ENCODE data around the gene DIAPH3.
A peak's percentile ranks its signal among the peaks of the same experiment; 100 is the strongest.

DIAPH3 gene

DNA sequence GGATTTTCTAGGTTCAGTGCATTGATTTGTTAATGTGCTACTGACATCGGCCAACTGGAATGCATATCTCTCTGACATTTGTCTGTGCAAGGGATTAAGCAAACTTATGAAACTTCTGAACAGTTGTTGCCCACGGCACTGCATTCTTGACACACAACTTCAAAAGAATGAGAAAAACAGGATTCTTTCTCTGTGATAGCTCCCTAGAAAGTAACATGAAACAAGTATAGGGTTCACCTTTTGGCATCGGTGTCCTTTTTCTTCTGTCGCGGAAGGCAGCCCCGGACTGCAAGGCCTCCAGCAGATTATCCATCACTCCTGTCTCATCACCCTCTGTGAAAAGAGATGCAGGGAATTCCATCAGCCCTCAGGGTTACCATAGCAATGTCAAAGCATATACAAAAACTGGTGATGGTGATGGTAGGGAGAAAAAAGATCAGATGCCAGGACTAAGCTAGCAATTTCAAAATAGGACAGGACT, 389.2 kb downstream of the DIAPH3 start:
- no peaks in the 10 kb centered on the region for H3K4me1 ChIP-seq (ENCODE audit: control insufficient read depth, insufficient read depth, low read length)
- WGBS (ENCODE audit: insufficient coverage, insufficient read length) = no CpG with 5 or more reads among the region's 6 CpGs
- no peaks in the 10 kb centered on the region for H3K36me3 ChIP-seq (ENCODE audit: control insufficient read depth, insufficient read depth, low read length)
- peaks cover under 1% of the 10 kb centered on the region; the same call in 1 of the 2 replicates for H3K27me3 ChIP-seq (ENCODE audit: control insufficient read depth, insufficient read depth, low read length)
- no peak for DNase-seq (ENCODE audit: low read depth, low spot score)
- no peak overlapping the region for H3K4me3 ChIP-seq (ENCODE audit: low read length)
- H3K9me3 ChIP-seq (ENCODE audit: control insufficient read depth, insufficient read depth, low read length) = no peaks in the 10 kb centered on the region
- H3K27ac ChIP-seq (ENCODE audit: low read length) = no peak overlapping the region

DNA sequence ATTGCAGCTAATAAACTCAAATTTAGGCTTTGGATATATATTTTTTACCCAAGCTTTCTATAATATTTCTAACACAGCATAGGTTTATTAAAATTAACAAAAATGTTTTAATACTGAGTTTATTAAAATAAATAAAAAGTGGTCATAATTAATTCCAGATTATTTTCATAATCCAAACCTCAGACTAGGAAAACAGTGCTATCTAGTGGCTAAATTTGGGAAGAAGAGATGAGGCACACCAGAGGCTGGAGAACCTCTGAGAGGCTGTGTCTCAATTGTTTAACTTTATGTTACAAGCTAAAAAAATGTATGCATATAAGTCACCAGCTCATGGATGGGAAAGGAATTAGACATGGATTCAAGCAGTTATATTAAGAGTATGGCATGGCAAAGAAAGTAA, 392.5 kb downstream of the DIAPH3 start:
- Histone ChIP-seq H3K27ac (ENCODE audit: low read length) (no peak overlapping the region), H3K36me3 (ENCODE audit: control insufficient read depth, insufficient read depth, low read length) (no peaks in the 10 kb centered on the region), H3K27me3 (ENCODE audit: control insufficient read depth, insufficient read depth, low read length) (peaks cover 1% of the 10 kb centered on the region; the same call in 1 of the 2 replicates), H3K4me3 (ENCODE audit: low read length) (no peak overlapping the region), H3K4me1 (ENCODE audit: control insufficient read depth, insufficient read depth, low read length) (no peaks in the 10 kb centered on the region), H3K9me3 (ENCODE audit: control insufficient read depth, insufficient read depth, low read length) (no peaks in the 10 kb centered on the region)
- no peak for DNase-seq (ENCODE audit: low read depth, low spot score)

DNA sequence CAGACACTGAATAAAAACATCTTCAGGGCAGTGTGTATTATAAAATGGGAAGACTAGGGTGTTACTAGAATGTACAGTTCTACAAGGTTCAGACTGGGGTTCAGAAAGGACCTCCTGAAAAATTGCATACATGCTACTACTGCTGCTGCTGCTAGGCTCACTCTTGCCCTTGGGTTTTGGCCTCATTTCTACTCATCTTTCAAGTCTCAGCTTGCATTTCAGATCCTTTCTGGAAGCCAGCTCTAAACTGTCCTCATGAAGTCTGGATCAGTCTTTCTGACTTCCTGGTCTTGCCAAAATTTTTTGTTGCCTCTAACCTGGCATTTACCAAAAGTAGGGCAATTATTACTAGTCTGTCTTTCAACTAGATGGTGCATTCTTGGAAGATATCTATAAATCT, 393.3 kb downstream of the DIAPH3 start:
- no peak overlapping the region for H3K4me3 ChIP-seq (ENCODE audit: low read length)
- H3K36me3 ChIP-seq (ENCODE audit: control insufficient read depth, insufficient read depth, low read length) = no peaks in the 10 kb centered on the region
- H3K27ac ChIP-seq (ENCODE audit: low read length) = no peak overlapping the region
- no peak for DNase-seq (ENCODE audit: low read depth, low spot score)
- peaks cover 1% of the 10 kb centered on the region; the same call in 1 of the 2 replicates for H3K27me3 ChIP-seq (ENCODE audit: control insufficient read depth, insufficient read depth, low read length)
- H3K4me1 ChIP-seq (ENCODE audit: control insufficient read depth, insufficient read depth, low read length) = no peaks in the 10 kb centered on the region
- H3K9me3 ChIP-seq (ENCODE audit: control insufficient read depth, insufficient read depth, low read length) = no peaks in the 10 kb centered on the region

- DNase-seq (ENCODE audit: low read depth, low spot score) = no peak
- Histone ChIP-seq H3K9me3 (ENCODE audit: control insufficient read depth, insufficient read depth, low read length) (no peaks in the 10 kb centered on the region), H3K4me1 (ENCODE audit: control insufficient read depth, insufficient read depth, low read length) (no peaks in the 10 kb centered on the region), H3K4me3 (ENCODE audit: low read length) (no peak overlapping the region), H3K36me3 (ENCODE audit: control insufficient read depth, insufficient read depth, low read length) (no peaks in the 10 kb centered on the region), H3K27me3 (ENCODE audit: control insufficient read depth, insufficient read depth, low read length) (peaks cover 1% of the 10 kb centered on the region; the same call in 1 of the 2 replicates), H3K27ac (ENCODE audit: low read length) (no peak overlapping the region)
- no CpG with 5 or more reads among the region's 1 CpG for WGBS (ENCODE audit: insufficient coverage, insufficient read length)
Observed at GRCh38 chr13:59766236-59766635, 397.5 kb downstream of the DIAPH3 start.

DNA sequence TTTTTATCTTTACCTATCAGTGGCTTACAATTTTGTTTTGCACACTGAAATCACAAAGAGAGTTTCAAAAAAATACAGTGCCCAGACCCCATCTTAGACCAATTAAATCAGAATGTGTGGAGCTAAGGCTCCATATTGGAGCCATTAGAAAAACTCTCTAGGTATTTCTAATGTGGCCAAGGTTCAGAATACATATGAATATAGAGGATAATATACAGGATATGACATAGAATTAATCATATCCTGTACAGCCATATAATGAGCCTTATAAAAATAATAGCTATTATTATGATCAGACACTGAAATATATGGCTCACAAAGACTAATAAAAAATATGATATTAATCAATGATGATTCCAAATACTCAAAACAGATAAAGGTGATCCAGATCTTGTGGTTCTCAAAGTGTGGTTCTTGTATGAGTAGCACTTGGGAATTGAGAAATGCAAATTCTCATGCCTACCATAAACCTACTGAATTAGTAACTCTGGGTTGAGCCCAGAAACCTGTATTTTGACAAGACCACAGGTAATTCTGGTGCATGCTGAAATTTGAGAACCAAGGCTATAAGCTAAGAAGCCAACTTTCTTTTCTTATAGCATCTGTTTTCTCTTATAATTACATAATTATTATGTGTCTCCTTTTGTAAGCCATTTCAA, 408.0 kb downstream of the DIAPH3 start:
- DNase-seq (ENCODE audit: low read depth, low spot score) = no peak

DNA sequence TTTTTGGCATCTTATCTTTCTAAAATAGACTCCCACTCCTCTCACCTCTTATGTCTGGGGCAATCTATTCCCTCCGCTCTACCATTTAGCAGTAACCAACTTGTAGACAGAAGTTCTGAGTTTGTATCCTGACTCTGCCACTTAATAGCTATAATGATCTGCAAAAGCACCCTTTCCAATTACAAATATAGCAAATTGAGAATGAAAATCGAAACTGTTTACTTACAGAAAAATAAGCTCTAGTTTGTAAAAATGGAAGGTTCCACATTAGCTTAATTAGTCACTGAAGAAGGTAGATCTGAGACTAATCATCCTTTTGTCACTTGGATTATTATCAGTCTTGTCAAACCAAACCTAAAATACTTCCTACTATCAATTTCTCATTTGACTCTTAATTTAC, 409.3 kb downstream of the DIAPH3 start:
- no peaks in the 10 kb centered on the region for H3K4me1 ChIP-seq (ENCODE audit: control insufficient read depth, insufficient read depth, low read length)
- no CpG with 5 or more reads among the region's 2 CpGs for WGBS (ENCODE audit: insufficient coverage, insufficient read length)
- no peaks in the 10 kb centered on the region for H3K27me3 ChIP-seq (ENCODE audit: control insufficient read depth, insufficient read depth, low read length)

More for the DNA sequence above, 408.0 kb downstream of the DIAPH3 start:
- Histone ChIP-seq H3K27me3 (ENCODE audit: control insufficient read depth, insufficient read depth, low read length) (no peaks in the 10 kb centered on the region), H3K4me3 (ENCODE audit: low read length) (no peak overlapping the region), H3K4me1 (ENCODE audit: control insufficient read depth, insufficient read depth, low read length) (no peaks in the 10 kb centered on the region), H3K9me3 (ENCODE audit: control insufficient read depth, insufficient read depth, low read length) (no peaks in the 10 kb centered on the region), H3K27ac (ENCODE audit: low read length) (no peak overlapping the region), H3K36me3 (ENCODE audit: control insufficient read depth, insufficient read depth, low read length) (no peaks in the 10 kb centered on the region)

GRCh38 chr13:59750860-59751259, 412.9 kb downstream of the DIAPH3 start:
- WGBS (ENCODE audit: insufficient coverage, insufficient read length) = no CpG with 5 or more reads among the region's 7 CpGs
- H3K27me3 ChIP-seq (ENCODE audit: control insufficient read depth, insufficient read depth, low read length) = no peaks in the 10 kb centered on the region
- no peak overlapping the region for H3K27ac ChIP-seq (ENCODE audit: low read length)
- no peaks in the 10 kb centered on the region for H3K9me3 ChIP-seq (ENCODE audit: control insufficient read depth, insufficient read depth, low read length)
- H3K4me1 ChIP-seq (ENCODE audit: control insufficient read depth, insufficient read depth, low read length) = no peaks in the 10 kb centered on the region
- H3K36me3 ChIP-seq (ENCODE audit: control insufficient read depth, insufficient read depth, low read length) = no peaks in the 10 kb centered on the region
- H3K4me3 ChIP-seq (ENCODE audit: low read length) = no peak overlapping the region
- peak; percentile 77 for DNase-seq (ENCODE audit: low read depth, low spot score)

More for the DNA sequence above, 409.3 kb downstream of the DIAPH3 start:
- Histone ChIP-seq H3K36me3 (ENCODE audit: control insufficient read depth, insufficient read depth, low read length) (no peaks in the 10 kb centered on the region), H3K9me3 (ENCODE audit: control insufficient read depth, insufficient read depth, low read length) (no peaks in the 10 kb centered on the region), H3K4me3 (ENCODE audit: low read length) (no peak overlapping the region), H3K27ac (ENCODE audit: low read length) (no peak overlapping the region)
- DNase-seq (ENCODE audit: low read depth, low spot score) = no peak

- Histone ChIP-seq H3K9me3 (ENCODE audit: control insufficient read depth, insufficient read depth, low read length) (no peaks in the 10 kb centered on the region), H3K4me1 (ENCODE audit: control insufficient read depth, insufficient read depth, low read length) (peaks cover 4% of the 10 kb centered on the region; the same call in 1 of the 2 replicates), H3K27me3 (ENCODE audit: control insufficient read depth, insufficient read depth, low read length) (no peaks in the 10 kb centered on the region), H3K4me3 (ENCODE audit: low read length) (no peak overlapping the region), H3K27ac (ENCODE audit: low read length) (no peak overlapping the region), H3K36me3 (ENCODE audit: control insufficient read depth, insufficient read depth, low read length) (no peaks in the 10 kb centered on the region)
- DNase-seq (ENCODE audit: low read depth, low spot score) = no peak
- no CpG with 5 or more reads among the region's 5 CpGs for WGBS (ENCODE audit: insufficient coverage, insufficient read length)
Observed at GRCh38 chr13:59748046-59748445, 415.7 kb downstream of the DIAPH3 start.

GRCh38 chr13:59747529-59747928, 416.2 kb downstream of the DIAPH3 start:
- Histone ChIP-seq H3K36me3 (ENCODE audit: control insufficient read depth, insufficient read depth, low read length) (no peaks in the 10 kb centered on the region), H3K9me3 (ENCODE audit: control insufficient read depth, insufficient read depth, low read length) (no peaks in the 10 kb centered on the region), H3K4me3 (ENCODE audit: low read length) (no peak overlapping the region), H3K27ac (ENCODE audit: low read length) (no peak overlapping the region), H3K4me1 (ENCODE audit: control insufficient read depth, insufficient read depth, low read length) (peaks cover 4% of the 10 kb centered on the region; the same call in 1 of the 2 replicates), H3K27me3 (ENCODE audit: control insufficient read depth, insufficient read depth, low read length) (no peaks in the 10 kb centered on the region)
- no peak for DNase-seq (ENCODE audit: low read depth, low spot score)
- WGBS (ENCODE audit: insufficient coverage, insufficient read length) = no CpG with 5 or more reads among the region's 1 CpG

GRCh38 chr13:59746291-59746962, 417.3 kb downstream of the DIAPH3 start:
- H3K4me1 ChIP-seq (ENCODE audit: control insufficient read depth, insufficient read depth, low read length) = peaks cover 4% of the 10 kb centered on the region; the same call in 1 of the 2 replicates
- H3K27me3 ChIP-seq (ENCODE audit: control insufficient read depth, insufficient read depth, low read length) = no peaks in the 10 kb centered on the region
- no peaks in the 10 kb centered on the region for H3K9me3 ChIP-seq (ENCODE audit: control insufficient read depth, insufficient read depth, low read length)
- no CpG with 5 or more reads among the region's 5 CpGs for WGBS (ENCODE audit: insufficient coverage, insufficient read length)
- H3K4me3 ChIP-seq (ENCODE audit: low read length) = no peak overlapping the region
- no peaks in the 10 kb centered on the region for H3K36me3 ChIP-seq (ENCODE audit: control insufficient read depth, insufficient read depth, low read length)
- DNase-seq (ENCODE audit: low read depth, low spot score) = no peak
- H3K27ac ChIP-seq (ENCODE audit: low read length) = no peak overlapping the region

DNA sequence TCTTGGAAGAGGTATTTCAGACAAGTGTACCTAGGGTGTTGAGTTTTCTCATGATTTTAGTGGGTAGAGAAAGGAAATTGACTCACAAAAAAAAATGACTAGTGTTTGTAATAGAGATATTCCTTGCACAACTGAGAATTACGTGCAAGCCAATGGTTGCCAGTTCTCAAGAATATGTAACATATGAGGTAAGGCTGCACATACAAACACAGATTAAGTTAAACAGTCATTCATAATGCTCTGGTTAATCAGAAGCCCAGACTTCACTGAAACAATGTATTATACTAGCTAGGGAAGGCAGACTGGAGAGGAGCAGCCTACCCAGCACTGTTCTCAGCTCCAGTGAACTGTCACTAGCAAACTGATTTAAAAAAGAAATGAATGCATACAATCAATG, 418.3 kb downstream of the DIAPH3 start:
- H3K9me3 ChIP-seq (ENCODE audit: control insufficient read depth, insufficient read depth, low read length) = no peaks in the 10 kb centered on the region
- peaks cover 4% of the 10 kb centered on the region; the same call in 1 of the 2 replicates for H3K4me1 ChIP-seq (ENCODE audit: control insufficient read depth, insufficient read depth, low read length)
- no peak overlapping the region for H3K4me3 ChIP-seq (ENCODE audit: low read length)
- H3K27me3 ChIP-seq (ENCODE audit: control insufficient read depth, insufficient read depth, low read length) = no peaks in the 10 kb centered on the region
- no CpG with 5 or more reads among the region's 1 CpG for WGBS (ENCODE audit: insufficient coverage, insufficient read length)
- no peak for DNase-seq (ENCODE audit: low read depth, low spot score)
- no peaks in the 10 kb centered on the region for H3K36me3 ChIP-seq (ENCODE audit: control insufficient read depth, insufficient read depth, low read length)
- no peak overlapping the region for H3K27ac ChIP-seq (ENCODE audit: low read length)
